HepG2 (cell line): ENCODE data around the gene SCGB2B2. TPM values are rescaled to one million over a fixed set of nuclear protein-coding genes. Genes with fewer than 3 reads are reported as not detected.

Experiments
- ARID4A ChIP-seq: sonication (generic); formaldehyde crosslinking; IDR thresholded peaks from 2 replicates; pipeline ENCODE4 v1.5.0; 2020; ENCODE audit warnings: mild to moderate bottlenecking, missing genetic modification reagents, borderline replicate concordance
- RBM39 ChIP-seq: fragments of 200-400 bp; formaldehyde crosslinking; IDR thresholded peaks from one replicate; pipeline ENCODE4 v1.6.1; 2018; ENCODE audit warnings: antibody characterized with exemption, mild to moderate bottlenecking, low read depth, low read length; ENCODE audit not compliant: poor library complexity, severe bottlenecking
- THAP9 ChIP-seq: sonication (generic); formaldehyde crosslinking; IDR thresholded peaks from 2 replicates; pipeline ENCODE4; 2020; ENCODE audit warnings: missing genetic modification reagents, mild to moderate bottlenecking, borderline replicate concordance
- ZFP1 ChIP-seq: IDR thresholded peaks from 2 replicates; pipeline ENCODE4 v1.6.1; 2016
- ZNF331 ChIP-seq: sonication (generic); formaldehyde crosslinking; IDR thresholded peaks from 2 replicates; pipeline ENCODE4 v1.4.0; 2020; ENCODE audit warnings: missing genetic modification reagents
- ZNF44 ChIP-seq: sonication (generic); formaldehyde crosslinking; IDR thresholded peaks from 2 replicates; pipeline ENCODE4 v1.5.1; 2020; ENCODE audit warnings: mild to moderate bottlenecking, missing genetic modification reagents
- polyA plus RNA-seq, 8 experiments: library from polyadenylated mRNA; depleted of rRNA in 3 of 8; stranded (reverse) in 7 of 8; unstranded in 1 of 8; fragments of >200 nt; fragmentation: Illumina TruSeq in 4 of 8; extraction: Trizol in 4 of 8; gene quantifications; 2 replicates each; pipeline versions ENCODE4 v1.2.1 to v1.2.3, GENCODE V29; 2011 to 2016; ENCODE audit warnings: low read depth in 4 of 8, missing spikeins in 1 of 8, mixed read lengths in 1 of 8; ENCODE audit not compliant: insufficient read depth in 1 of 8
- total RNA-seq, 5 experiments: library from RNA; depleted of rRNA; stranded (reverse); fragments of >200 nt; fragmentation: Illumina TruSeq; extraction: Trizol; gene quantifications; 2 replicates each; pipeline ENCODE4 v1.2.3, GENCODE V29; 2016; ENCODE audit warnings: low read depth in 1 of 5
- TF ChIP-seq, protein P1 (sequence below): sonication (generic); formaldehyde crosslinking; IDR thresholded peaks from 2 replicates; pipeline ENCODE4 v1.4.0; 2020; ENCODE audit warnings: mild to moderate bottlenecking, missing genetic modification reagents, borderline replicate concordance
- TF ChIP-seq, protein P2 (sequence below): IDR thresholded peaks from 2 replicates; pipeline ENCODE4 v1.6.1; 2016; ENCODE audit warnings: low read depth, missing genetic modification reagents, missing compliant biosample characterization
- TF ChIP-seq, protein P3 (sequence below): sonication (generic); formaldehyde crosslinking; IDR thresholded peaks from 2 replicates; pipeline ENCODE4 v1.5.1; 2020; ENCODE audit warnings: missing genetic modification reagents, mild to moderate bottlenecking, borderline replicate concordance

The SCGB2B2 gene
- total and polyA plus RNA-seq, 2 of the 13 experiments (the other 11 are each of a cell fraction or from before 2014, with no cell fraction given) = 0.03 TPM; not detected in 1

DNA sequence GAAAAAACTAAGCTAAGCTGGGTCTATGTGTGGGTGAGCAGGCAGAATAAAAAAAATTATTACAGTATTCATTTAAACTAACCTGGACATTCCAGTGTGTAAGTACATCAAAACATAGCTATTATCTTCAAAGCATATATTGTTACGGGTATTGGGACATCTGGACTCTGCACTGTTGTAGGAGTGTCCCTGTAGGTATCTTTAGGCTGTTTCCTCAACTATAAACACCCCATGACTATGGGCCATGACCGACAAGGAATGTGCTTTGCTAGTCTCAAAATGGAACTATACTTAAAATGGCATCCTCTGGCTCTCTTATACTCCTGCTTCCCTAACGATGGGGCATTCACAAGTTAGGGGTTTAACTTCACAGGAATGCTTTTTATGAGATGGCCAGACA is 3.4 kb downstream of the SCGB2B2 start (continued):
- no peak for TF ChIP-seq THAP9 (CRISPR knock-in tag)
- TF ChIP-seq, protein P1, sequence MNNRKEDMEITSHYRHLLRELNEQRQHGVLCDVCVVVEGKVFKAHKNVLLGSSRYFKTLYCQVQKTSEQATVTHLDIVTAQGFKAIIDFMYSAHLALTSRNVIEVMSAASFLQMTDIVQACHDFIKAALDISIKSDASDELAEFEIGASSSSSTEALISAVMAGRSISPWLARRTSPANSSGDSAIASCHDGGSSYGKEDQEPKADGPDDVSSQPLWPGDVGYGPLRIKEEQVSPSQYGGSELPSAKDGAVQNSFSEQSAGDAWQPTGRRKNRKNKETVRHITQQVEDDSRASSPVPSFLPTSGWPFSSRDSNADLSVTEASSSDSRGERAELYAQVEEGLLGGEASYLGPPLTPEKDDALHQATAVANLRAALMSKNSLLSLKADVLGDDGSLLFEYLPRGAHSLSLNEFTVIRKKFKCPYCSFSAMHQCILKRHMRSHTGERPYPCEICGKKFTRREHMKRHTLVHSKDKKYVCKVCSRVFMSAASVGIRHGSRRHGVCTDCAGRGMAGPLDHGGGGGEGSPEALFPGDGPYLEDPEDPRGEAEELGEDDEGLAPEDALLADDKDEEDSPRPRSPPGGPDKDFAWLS (CRISPR knock-in tag) = no peak
- no peak for TF ChIP-seq ARID4A
- TF ChIP-seq ZNF44 = no peak
- TF ChIP-seq, protein P2, sequence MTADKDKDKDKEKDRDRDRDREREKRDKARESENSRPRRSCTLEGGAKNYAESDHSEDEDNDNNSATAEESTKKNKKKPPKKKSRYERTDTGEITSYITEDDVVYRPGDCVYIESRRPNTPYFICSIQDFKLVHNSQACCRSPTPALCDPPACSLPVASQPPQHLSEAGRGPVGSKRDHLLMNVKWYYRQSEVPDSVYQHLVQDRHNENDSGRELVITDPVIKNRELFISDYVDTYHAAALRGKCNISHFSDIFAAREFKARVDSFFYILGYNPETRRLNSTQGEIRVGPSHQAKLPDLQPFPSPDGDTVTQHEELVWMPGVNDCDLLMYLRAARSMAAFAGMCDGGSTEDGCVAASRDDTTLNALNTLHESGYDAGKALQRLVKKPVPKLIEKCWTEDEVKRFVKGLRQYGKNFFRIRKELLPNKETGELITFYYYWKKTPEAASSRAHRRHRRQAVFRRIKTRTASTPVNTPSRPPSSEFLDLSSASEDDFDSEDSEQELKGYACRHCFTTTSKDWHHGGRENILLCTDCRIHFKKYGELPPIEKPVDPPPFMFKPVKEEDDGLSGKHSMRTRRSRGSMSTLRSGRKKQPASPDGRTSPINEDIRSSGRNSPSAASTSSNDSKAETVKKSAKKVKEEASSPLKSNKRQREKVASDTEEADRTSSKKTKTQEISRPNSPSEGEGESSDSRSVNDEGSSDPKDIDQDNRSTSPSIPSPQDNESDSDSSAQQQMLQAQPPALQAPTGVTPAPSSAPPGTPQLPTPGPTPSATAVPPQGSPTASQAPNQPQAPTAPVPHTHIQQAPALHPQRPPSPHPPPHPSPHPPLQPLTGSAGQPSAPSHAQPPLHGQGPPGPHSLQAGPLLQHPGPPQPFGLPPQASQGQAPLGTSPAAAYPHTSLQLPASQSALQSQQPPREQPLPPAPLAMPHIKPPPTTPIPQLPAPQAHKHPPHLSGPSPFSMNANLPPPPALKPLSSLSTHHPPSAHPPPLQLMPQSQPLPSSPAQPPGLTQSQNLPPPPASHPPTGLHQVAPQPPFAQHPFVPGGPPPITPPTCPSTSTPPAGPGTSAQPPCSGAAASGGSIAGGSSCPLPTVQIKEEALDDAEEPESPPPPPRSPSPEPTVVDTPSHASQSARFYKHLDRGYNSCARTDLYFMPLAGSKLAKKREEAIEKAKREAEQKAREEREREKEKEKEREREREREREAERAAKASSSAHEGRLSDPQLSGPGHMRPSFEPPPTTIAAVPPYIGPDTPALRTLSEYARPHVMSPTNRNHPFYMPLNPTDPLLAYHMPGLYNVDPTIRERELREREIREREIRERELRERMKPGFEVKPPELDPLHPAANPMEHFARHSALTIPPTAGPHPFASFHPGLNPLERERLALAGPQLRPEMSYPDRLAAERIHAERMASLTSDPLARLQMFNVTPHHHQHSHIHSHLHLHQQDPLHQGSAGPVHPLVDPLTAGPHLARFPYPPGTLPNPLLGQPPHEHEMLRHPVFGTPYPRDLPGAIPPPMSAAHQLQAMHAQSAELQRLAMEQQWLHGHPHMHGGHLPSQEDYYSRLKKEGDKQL (CRISPR knock-in tag) = 0 out of 2 replicates have a peak, but pooled peaks have one; percentile 12
- TF ChIP-seq ZNF331 = peak; percentile 73
- no peak for TF ChIP-seq RBM39
- TF ChIP-seq, protein P3, sequence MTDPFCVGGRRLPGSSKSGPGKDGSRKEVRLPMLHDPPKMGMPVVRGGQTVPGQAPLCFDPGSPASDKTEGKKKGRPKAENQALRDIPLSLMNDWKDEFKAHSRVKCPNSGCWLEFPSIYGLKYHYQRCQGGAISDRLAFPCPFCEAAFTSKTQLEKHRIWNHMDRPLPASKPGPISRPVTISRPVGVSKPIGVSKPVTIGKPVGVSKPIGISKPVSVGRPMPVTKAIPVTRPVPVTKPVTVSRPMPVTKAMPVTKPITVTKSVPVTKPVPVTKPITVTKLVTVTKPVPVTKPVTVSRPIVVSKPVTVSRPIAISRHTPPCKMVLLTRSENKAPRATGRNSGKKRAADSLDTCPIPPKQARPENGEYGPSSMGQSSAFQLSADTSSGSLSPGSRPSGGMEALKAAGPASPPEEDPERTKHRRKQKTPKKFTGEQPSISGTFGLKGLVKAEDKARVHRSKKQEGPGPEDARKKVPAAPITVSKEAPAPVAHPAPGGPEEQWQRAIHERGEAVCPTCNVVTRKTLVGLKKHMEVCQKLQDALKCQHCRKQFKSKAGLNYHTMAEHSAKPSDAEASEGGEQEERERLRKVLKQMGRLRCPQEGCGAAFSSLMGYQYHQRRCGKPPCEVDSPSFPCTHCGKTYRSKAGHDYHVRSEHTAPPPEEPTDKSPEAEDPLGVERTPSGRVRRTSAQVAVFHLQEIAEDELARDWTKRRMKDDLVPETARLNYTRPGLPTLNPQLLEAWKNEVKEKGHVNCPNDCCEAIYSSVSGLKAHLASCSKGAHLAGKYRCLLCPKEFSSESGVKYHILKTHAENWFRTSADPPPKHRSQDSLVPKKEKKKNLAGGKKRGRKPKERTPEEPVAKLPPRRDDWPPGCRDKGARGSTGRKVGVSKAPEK = no peak
- TF ChIP-seq ZFP1 (CRISPR knock-in tag) = 0 out of 2 replicates have a peak, but pooled peaks have one; percentile 75
